ENCODE data around the gene MAP3K20. TPM values are rescaled to one million over a fixed set of nuclear protein-coding genes. Genes with fewer than 3 reads are reported as not detected.

MAP3K20 gene
- total and polyA plus RNA-seq, 10 of the 15 experiments (the other 5 are each of a cell fraction or from before 2014, with no cell fraction given): 0.04 to 5.6 (median 2.3) TPM

DNA sequence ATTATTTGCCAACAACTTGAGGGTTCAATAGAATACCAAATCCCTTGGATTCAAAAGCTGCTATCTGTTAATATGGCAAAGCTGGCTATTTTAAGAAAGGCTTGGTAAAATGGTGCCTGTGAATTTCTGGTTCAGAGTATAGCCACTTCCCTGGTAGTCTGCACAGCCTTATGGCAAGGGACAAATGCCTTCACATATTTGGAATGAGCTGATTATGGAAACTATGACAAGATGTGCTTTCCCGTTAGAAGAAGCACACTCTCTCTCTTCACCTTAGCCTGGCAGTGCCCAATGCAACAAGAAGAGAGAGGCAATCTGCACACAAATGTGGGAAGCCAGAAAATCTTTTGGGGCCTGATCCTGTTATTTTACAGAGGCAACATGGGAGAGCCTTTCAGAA lies 47.5 kb upstream of the MAP3K20 start:
- CTCF ChIA-PET: interaction anchor here (0.7 to 6.9 kb wide), 24 partner anchors 11 to 1313 kb away, joined by 3 to 132 read pairs (median 5); no protein-coding TSS in a partner anchor

More for the DNA sequence above, 47.5 kb upstream of the MAP3K20 start:
- in situ Hi-C loops (cut with MboI): loop anchor here (5.0 kb wide), 1 partner anchor 184 kb away; no protein-coding TSS in a partner anchor
- TF ChIP-seq POLR2A (IDR thresholded peaks at IDR 0.05; ENCODE audit: low read depth, low read length) (no peak), ZSCAN29 (IDR thresholded peaks at IDR 0.05) (no peak), CREM (IDR thresholded peaks at IDR 0.05; ENCODE audit: low read depth) (no peak), RUNX3 (IDR thresholded peaks at IDR 0.05; ENCODE audit: low read length) (no peak)
- TF ChIP-seq, protein P1, sequence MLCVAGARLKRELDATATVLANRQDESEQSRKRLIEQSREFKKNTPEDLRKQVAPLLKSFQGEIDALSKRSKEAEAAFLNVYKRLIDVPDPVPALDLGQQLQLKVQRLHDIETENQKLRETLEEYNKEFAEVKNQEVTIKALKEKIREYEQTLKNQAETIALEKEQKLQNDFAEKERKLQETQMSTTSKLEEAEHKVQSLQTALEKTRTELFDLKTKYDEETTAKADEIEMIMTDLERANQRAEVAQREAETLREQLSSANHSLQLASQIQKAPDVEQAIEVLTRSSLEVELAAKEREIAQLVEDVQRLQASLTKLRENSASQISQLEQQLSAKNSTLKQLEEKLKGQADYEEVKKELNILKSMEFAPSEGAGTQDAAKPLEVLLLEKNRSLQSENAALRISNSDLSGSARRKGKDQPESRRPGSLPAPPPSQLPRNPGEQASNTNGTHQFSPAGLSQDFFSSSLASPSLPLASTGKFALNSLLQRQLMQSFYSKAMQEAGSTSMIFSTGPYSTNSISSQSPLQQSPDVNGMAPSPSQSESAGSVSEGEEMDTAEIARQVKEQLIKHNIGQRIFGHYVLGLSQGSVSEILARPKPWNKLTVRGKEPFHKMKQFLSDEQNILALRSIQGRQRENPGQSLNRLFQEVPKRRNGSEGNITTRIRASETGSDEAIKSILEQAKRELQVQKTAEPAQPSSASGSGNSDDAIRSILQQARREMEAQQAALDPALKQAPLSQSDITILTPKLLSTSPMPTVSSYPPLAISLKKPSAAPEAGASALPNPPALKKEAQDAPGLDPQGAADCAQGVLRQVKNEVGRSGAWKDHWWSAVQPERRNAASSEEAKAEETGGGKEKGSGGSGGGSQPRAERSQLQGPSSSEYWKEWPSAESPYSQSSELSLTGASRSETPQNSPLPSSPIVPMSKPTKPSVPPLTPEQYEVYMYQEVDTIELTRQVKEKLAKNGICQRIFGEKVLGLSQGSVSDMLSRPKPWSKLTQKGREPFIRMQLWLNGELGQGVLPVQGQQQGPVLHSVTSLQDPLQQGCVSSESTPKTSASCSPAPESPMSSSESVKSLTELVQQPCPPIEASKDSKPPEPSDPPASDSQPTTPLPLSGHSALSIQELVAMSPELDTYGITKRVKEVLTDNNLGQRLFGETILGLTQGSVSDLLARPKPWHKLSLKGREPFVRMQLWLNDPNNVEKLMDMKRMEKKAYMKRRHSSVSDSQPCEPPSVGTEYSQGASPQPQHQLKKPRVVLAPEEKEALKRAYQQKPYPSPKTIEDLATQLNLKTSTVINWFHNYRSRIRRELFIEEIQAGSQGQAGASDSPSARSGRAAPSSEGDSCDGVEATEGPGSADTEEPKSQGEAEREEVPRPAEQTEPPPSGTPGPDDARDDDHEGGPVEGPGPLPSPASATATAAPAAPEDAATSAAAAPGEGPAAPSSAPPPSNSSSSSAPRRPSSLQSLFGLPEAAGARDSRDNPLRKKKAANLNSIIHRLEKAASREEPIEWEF (IDR thresholded peaks at IDR 0.05; ENCODE audit: insufficient replicate concordance, low read depth, low read length): no peak
- TF ChIP-seq, protein P2, sequence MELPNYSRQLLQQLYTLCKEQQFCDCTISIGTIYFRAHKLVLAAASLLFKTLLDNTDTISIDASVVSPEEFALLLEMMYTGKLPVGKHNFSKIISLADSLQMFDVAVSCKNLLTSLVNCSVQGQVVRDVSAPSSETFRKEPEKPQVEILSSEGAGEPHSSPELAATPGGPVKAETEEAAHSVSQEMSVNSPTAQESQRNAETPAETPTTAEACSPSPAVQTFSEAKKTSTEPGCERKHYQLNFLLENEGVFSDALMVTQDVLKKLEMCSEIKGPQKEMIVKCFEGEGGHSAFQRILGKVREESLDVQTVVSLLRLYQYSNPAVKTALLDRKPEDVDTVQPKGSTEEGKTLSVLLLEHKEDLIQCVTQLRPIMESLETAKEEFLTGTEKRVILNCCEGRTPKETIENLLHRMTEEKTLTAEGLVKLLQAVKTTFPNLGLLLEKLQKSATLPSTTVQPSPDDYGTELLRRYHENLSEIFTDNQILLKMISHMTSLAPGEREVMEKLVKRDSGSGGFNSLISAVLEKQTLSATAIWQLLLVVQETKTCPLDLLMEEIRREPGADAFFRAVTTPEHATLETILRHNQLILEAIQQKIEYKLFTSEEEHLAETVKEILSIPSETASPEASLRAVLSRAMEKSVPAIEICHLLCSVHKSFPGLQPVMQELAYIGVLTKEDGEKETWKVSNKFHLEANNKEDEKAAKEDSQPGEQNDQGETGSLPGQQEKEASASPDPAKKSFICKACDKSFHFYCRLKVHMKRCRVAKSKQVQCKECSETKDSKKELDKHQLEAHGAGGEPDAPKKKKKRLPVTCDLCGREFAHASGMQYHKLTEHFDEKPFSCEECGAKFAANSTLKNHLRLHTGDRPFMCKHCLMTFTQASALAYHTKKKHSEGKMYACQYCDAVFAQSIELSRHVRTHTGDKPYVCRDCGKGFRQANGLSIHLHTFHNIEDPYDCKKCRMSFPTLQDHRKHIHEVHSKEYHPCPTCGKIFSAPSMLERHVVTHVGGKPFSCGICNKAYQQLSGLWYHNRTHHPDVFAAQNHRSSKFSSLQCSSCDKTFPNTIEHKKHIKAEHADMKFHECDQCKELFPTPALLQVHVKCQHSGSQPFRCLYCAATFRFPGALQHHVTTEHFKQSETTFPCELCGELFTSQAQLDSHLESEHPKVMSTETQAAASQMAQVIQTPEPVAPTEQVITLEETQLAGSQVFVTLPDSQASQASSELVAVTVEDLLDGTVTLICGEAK (IDR thresholded peaks at IDR 0.05; ENCODE audit: borderline replicate concordance): no peak
- Histone ChIP-seq H3K36me3 (ENCODE audit: control insufficient read depth in 2 of 2, insufficient read depth in 2 of 2, low read length in 1 of 2) (no peaks in the 10 kb centered on the region), H3K4me3 (no peak overlapping the region), H3K9me3 (replicated peaks; ENCODE audit: control insufficient read depth, insufficient read depth, low read length) (no peaks in the 10 kb centered on the region), H3K27me3 (replicated peaks in 1 of 2; ENCODE audit: control insufficient read depth in 2 of 2, insufficient read depth in 2 of 2, low read length in 1 of 2) (no peaks in the 10 kb centered on the region; a peak in 2 of 4 replicates), H3K4me2 (ENCODE audit: control insufficient read depth, insufficient read depth) (no peak overlapping the region), H3K9ac (ENCODE audit: control insufficient read depth, insufficient read depth, low read length) (no peak overlapping the region), H3K4me1 (ENCODE audit: control insufficient read depth, insufficient read depth, low read length) (no peaks in the 10 kb centered on the region), H3K27ac (ENCODE audit: control insufficient read depth, insufficient read depth) (no peak overlapping the region), H4K20me1 (ENCODE audit: control insufficient read depth, insufficient read depth) (no peaks in the 10 kb centered on the region), H3K79me2 (ENCODE audit: control insufficient read depth, insufficient read depth, low read length) (no peaks in the 10 kb centered on the region), H2AFZ (ENCODE audit: control insufficient read depth, low read depth, low read length) (no peak overlapping the region)
- DNase-seq (ENCODE audit: low read depth, low spot score) (no peak), ATAC-seq (no peak), FAIRE-seq (no peak)
- no TSS peak for BruUV-seq (replicated peaks)
- ChIA-PET SMC1A (ENCODE audit: uncharacterized antibody, unreplicated experiment) (interaction anchor here (0.8 to 5.9 kb wide), 11 partner anchors 11 to 547 kb away, joined by 3 to 62 read pairs (median 4); no protein-coding TSS in a partner anchor), POLR2A (no interaction called here), RAD21 (ENCODE audit: unreplicated experiment) (interaction anchor here (1.0 to 3.9 kb wide), 5 partner anchors 181 to 1313 kb away, joined by 3 to 42 read pairs (median 6); no protein-coding TSS in a partner anchor)
- 87% methylated on average over 1 of the region's 1 CpG for WGBS (ENCODE audit: insufficient coverage, insufficient replicate concordance, low lambda C conversion rate, missing lambda C conversion rate)
- intact Hi-C loops (cut with micrococcal nuclease; ENCODE audit: unreplicated experiment): loop anchor here (5.0 to 10.0 kb wide), 2 partner anchors 367 to 1314 kb away; no protein-coding TSS in a partner anchor
